Astrocyte (in vitro differentiated cells and primary cell): ENCODE results near the gene DARS1.

Experiments used
- CTCF ChIP-seq: IDR thresholded peaks from 2 replicates; pipeline ENCODE4 v1.5.1; 2011; ENCODE audit warnings: low read depth, mild to moderate bottlenecking, inconsistent platforms, low read length, moderate library complexity; ENCODE audit not compliant: insufficient read depth
- EZH2 ChIP-seq: IDR thresholded peaks from 2 replicates; pipeline ENCODE4 v1.6.1; 2012; ENCODE audit warnings: mild to moderate bottlenecking, low read length, inconsistent platforms; ENCODE audit not compliant: insufficient read depth

GRCh38 chr2:135944625-135945024 lies 40.8 kb downstream of the DARS1 start:
- no peak for TF ChIP-seq CTCF
- TF ChIP-seq EZH2 = no peak
